Fibroblast of lung (primary cell): ENCODE data around the gene NAXD.

ENCODE experiments used
- CTCF ChIP-seq, 2 donors: IDR thresholded peaks in 1 of 2; conservative IDR thresholded peaks in 1 of 2; 1 replicate in 1 of 2; 2 replicates in 1 of 2; pipeline ENCODE4 v1.5.1; 2011 to 2012; ENCODE audit warnings: low read length in 2 of 2, control low read depth in 1 of 2, inconsistent platforms in 1 of 2, low read depth in 1 of 2, mild to moderate bottlenecking in 1 of 2
- EZH2 ChIP-seq: IDR thresholded peaks from 2 replicates; pipeline ENCODE4 v1.5.1; 2012; ENCODE audit warnings: low read length, control low read depth, mild to moderate bottlenecking; ENCODE audit errors: missing control alignments

DNA sequence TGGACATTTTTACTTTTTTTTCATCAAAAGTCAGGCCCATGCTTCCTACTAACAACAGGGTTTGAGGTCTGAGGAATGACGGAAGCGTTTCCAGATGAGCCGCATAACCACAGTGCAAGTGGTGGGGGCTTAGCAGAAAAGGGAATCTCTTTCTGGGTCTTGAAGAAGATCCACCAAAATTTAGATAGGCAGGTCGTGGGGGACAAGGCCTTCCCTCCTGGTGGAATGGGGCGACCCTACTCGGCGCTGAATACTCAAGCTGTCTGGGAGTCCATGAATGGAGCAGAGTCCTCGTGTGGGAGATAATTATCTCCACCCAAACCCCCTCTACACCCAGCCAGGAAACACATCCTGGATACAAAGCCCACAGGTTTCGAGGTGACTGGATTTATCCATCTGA, 53.7 kb downstream of the NAXD start:
- no peak for TF ChIP-seq CTCF (conservative IDR thresholded peaks at IDR 0.05 in 1 of 2, IDR thresholded peaks at IDR 0.05 in 1 of 2; ENCODE audit: low read depth in 1 of 2, low read length in 2 of 2)
- no peak for TF ChIP-seq EZH2
